ENCODE measurements around the gene STK17A.
A peak's percentile ranks its signal among the peaks of the same experiment; 100 is the strongest.

STK17A gene

GRCh38 chr7:43582503-43583423, at the start of gene STK17A:
TSS of gene STK17A (plus strand) at chr7:43583108. CDS start at chr7:43583244, 136 bp downstream.
- peak within 1 kb of the TSS; percentile 84 for H3K27ac ChIP-seq (ENCODE audit: poor library complexity, severe bottlenecking)
- peak; percentile 99 for TF ChIP-seq CTCF (IDR thresholded peaks at IDR 0.05; ENCODE audit: poor library complexity, severe bottlenecking)
- ATAC-seq (ENCODE audit: low read depth): peak; percentile 63
- DNase-seq (ENCODE audit: low spot score): peak; percentile 92
- H3K36me3 ChIP-seq (ENCODE audit: low read depth): peaks cover 31% of the 10 kb centered on the region
- H3K27me3 ChIP-seq (ENCODE audit: insufficient read depth, poor library complexity, severe bottlenecking): no peaks in the 10 kb centered on the region
- peaks cover 19% of the 10 kb centered on the region for H3K4me1 ChIP-seq (ENCODE audit: insufficient read depth, poor library complexity, severe bottlenecking)
- no peaks in the 10 kb centered on the region for H3K9me3 ChIP-seq (ENCODE audit: severe bottlenecking)
- H3K4me3 ChIP-seq (ENCODE audit: severe bottlenecking): peak within 1 kb of the TSS; percentile 98

- H3K27ac ChIP-seq (ENCODE audit: poor library complexity, severe bottlenecking): no peak overlapping the region
- TF ChIP-seq CTCF (IDR thresholded peaks at IDR 0.05; ENCODE audit: poor library complexity, severe bottlenecking): no peak
- H3K9me3 ChIP-seq (ENCODE audit: severe bottlenecking): no peaks in the 10 kb centered on the region
- peaks cover 16% of the 10 kb centered on the region for H3K4me1 ChIP-seq (ENCODE audit: insufficient read depth, poor library complexity, severe bottlenecking)
- no peaks in the 10 kb centered on the region for H3K36me3 ChIP-seq (ENCODE audit: low read depth)
- no peak overlapping the region for H3K4me3 ChIP-seq (ENCODE audit: severe bottlenecking)
- no peak for DNase-seq (ENCODE audit: low spot score)
- H3K27me3 ChIP-seq (ENCODE audit: insufficient read depth, poor library complexity, severe bottlenecking): no peaks in the 10 kb centered on the region
- ATAC-seq (ENCODE audit: low read depth): no peak
Observed at GRCh38 chr7:43533801-43534479, 49.0 kb upstream of the STK17A start.

- TF ChIP-seq CTCF (IDR thresholded peaks at IDR 0.05; ENCODE audit: poor library complexity, severe bottlenecking): no peak
- Histone ChIP-seq H3K4me3 (ENCODE audit: severe bottlenecking) (no peak overlapping the region), H3K27ac (ENCODE audit: poor library complexity, severe bottlenecking) (peak overlapping the region; percentile 46), H3K4me1 (ENCODE audit: insufficient read depth, poor library complexity, severe bottlenecking) (peaks cover 16% of the 10 kb centered on the region), H3K36me3 (ENCODE audit: low read depth) (no peaks in the 10 kb centered on the region), H3K9me3 (ENCODE audit: severe bottlenecking) (no peaks in the 10 kb centered on the region), H3K27me3 (ENCODE audit: insufficient read depth, poor library complexity, severe bottlenecking) (no peaks in the 10 kb centered on the region)
- no peak for DNase-seq (ENCODE audit: low spot score)
- ATAC-seq (ENCODE audit: low read depth): no peak
Observed at GRCh38 chr7:43535031-43535451, 47.9 kb upstream of the STK17A start.

- no peaks in the 10 kb centered on the region for H3K9me3 ChIP-seq (ENCODE audit: severe bottlenecking)
Observed at GRCh38 chr7:43535810-43536585, 46.9 kb upstream of the STK17A start.

More at GRCh38 chr7:43535810-43536585, 46.9 kb upstream of the STK17A start:
- no peak for TF ChIP-seq CTCF (IDR thresholded peaks at IDR 0.05; ENCODE audit: poor library complexity, severe bottlenecking)
- DNase-seq (ENCODE audit: low spot score): no peak
- peak; percentile 93 for ATAC-seq (ENCODE audit: low read depth)
- H3K27ac ChIP-seq (ENCODE audit: poor library complexity, severe bottlenecking): peak overlapping the region; percentile 46
- peaks cover 16% of the 10 kb centered on the region for H3K4me1 ChIP-seq (ENCODE audit: insufficient read depth, poor library complexity, severe bottlenecking)
- no peak overlapping the region for H3K4me3 ChIP-seq (ENCODE audit: severe bottlenecking)
- H3K36me3 ChIP-seq (ENCODE audit: low read depth): no peaks in the 10 kb centered on the region
- no peaks in the 10 kb centered on the region for H3K27me3 ChIP-seq (ENCODE audit: insufficient read depth, poor library complexity, severe bottlenecking)

Data from RWPE2 (cell line).